HG03558 (cell line): Measurements from ENCODE around the gene ACOT4.
"Not testable (repeated sequence)": the region's sequence is repeated elsewhere in the genome, so short reads cannot be mapped to it uniquely, and the experiment has no call there.

Experiments
- ATAC-seq: cut with Tn5 transposase; IDR thresholded peaks from one replicate; pipeline ENCODE4 v1.9.1; 2021; ENCODE audit warnings: moderate number of reproducible peaks; ENCODE audit not compliant: unreplicated experiment; ENCODE audit errors: extremely low read depth

Gene ACOT4

GRCh38 chr14:73576391-73576790 lies 15.3 kb upstream of the ACOT4 start:
- ATAC-seq = no peak

DNA sequence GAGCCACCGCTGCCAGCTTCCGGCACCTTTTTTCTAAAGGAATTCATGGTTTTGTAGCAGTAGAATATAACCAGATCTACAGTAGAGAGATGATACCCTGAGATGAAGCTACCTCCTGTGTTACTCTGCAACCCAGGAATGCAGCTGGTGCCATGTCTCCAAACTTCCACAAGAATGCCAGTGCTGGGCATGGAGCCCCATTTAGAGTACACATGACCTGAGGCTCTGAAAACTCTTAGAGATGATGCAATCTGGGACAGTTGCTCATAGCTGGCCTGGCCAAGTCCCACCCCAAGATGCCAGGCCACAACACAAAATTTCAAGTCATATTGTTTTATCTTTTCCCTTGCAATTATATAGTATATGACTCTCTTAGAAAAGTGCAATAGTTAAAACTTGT lies 14.5 kb upstream of the ACOT4 start:
- not testable (repeated sequence) for ATAC-seq

DNA sequence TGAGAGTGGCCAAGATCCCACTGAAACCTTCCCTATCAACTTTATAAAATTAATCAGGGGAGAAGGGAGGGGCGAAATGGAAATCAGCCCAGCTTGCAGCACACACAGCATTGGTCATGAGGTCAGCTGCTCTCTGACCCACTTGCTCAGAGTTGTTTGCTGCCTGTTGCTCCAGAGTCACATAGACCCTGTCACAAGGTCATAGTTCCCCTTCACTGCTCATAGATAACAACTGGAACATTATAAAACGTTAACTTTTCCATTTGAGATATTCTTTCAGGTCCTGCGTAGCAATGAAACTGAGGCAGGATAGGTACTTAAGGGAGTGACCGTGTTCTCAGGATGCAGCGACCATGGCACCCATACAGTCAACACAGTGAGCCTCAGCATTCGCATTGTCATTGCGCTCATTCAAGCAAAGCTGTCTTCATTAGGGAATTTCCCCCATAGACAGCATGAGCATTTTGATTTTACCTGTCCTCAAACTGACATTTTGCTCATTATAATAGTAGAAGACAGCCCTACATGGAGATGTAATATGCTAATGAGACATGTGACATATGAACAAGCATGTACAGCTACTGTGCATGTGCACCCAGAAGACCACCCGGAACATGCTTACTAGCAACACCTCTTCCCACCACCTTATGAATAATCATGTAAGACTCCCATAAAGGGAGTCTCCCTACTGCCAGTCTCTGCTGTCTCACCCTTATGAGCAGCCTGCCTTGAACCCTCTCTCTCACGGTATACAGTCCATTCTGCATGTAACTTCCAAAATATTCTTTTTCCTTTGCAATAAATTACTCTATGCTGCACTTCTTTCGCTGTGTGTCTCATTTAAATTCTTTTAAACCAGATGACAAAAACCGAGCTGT lies 9.3 kb upstream of the ACOT4 start:
- not testable (repeated sequence) for ATAC-seq

DNA sequence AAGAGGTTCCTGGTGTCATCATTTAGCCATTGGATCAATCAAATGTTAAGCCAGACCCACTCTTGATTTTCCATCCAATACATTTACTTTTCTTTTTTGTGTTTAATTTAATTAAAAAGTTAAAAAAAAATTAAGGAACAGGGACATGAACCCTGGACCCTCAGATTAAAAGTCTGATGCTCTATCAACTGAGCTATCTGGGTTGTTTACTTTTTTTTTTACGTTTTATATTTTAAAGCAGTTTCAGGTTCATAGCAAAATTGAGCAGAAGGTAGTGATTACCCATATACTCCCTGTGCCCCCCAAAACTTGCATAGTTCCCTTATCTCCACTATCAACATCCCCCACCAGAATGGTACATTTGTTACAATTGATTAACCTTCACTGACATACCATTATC lies 3.0 kb upstream of the ACOT4 start:
- no peak for ATAC-seq

DNA sequence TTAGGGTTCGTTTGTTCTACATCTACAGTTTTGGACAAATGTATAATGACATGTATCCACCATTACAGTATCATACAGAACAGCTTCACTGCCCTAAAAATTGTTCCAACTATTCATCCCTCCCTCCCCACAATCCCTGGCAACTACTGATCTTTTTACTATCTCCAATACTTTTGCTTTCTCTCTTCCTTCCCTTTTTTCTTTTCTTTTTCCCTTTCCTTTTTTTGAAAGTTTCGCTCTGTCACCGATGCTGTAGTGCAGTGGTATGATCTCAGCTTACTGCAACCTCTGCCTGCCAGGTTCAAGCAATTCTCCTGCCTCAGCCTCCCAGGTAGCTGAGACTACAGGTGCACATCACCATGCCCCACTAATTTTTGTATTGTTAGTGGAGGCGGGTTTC lies 2.6 kb upstream of the ACOT4 start:
- ATAC-seq = no peak

GRCh38 chr14:73590673-73591004 lies 1.0 kb upstream of the ACOT4 start:
- ATAC-seq = not testable (repeated sequence)

DNA sequence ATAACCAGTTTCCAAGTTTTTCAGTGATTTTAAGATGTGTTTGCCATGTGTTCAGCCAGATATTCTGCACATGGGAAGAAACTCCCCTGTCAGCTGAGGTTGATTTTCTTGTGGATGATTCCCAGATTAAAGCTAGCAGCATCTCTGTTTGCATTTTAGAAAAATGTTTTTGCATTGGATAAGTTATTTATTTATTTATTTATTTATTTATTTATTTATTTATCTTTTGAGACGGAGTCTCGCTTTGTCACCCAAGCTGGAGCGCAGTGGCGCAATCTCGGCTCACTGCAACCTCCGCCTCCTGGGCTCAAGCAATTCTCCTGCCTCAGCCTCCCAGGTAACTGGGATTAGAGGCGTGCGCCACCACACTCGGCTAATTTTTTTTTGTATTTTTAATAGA lies 2.8 kb downstream of the ACOT4 start:
- ATAC-seq = no peak

- no peak for ATAC-seq
Observed at GRCh38 chr14:73599499-73599898, 7.8 kb downstream of the ACOT4 start.

DNA sequence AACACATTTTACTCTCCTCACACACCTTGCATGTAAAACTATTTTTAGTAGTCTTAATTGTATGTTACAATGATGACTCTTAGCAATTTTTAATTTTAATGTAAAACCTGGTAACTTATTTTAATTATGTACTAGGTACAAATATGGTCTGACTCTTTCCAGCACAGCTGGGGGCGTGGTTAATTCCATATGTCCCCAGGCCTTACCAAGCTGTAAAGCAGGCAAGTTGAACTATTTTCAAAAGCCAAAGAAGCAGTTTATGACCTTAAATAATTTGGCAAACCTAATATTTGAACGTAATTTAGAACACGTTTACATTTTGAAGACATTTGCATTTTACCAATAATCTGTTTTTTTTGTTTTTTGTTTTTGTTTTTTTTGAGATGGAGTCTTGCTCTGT lies 11.3 kb downstream of the ACOT4 start:
- ATAC-seq = no peak

GRCh38 chr14:73606271-73606670 lies 14.6 kb downstream of the ACOT4 start:
- no peak for ATAC-seq

- ATAC-seq = no peak
Observed at GRCh38 chr14:73607241-73607640, 15.6 kb downstream of the ACOT4 start.

- ATAC-seq = no peak
Observed at GRCh38 chr14:73610687-73611086, 19.0 kb downstream of the ACOT4 start.

DNA sequence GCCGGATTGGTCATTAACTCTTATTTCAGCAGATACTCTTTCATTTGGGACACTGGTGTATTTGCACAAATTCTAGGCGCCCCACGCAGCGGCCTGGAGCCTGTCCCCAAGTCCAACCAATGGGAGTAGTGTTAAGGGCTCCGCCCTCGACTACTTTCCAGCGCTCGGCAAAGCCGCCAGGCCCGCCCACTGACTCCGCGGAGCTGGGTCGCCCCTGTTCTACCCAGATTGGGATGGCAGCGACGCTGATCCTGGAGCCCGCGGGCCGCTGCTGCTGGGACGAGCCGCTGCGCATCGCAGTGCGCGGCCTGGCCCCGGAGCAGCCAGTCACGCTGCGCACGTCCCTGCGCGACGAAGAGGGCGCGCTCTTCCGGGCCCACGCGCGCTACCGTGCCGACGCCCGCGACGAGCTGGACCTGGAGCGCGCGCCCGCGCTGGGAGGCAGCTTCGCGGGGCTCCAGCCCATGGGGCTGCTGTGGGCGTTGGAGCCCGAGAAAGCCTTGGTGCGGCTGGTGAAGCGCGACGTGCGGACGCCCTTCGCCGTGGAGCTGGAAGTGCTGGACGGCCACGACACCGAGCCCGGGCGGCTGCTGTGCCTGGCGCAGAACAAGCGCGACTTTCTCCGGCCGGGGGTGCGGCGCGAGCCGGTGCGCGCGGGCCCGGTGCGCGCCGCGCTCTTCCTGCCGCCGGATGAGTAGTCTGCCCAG lies 20.8 kb downstream of the ACOT4 start, which contains the start of gene ACOT6:
Gene ACOT6 (plus strand): TSS at position 179 of the 707 bp plus-strand sequence. CDS start 55 bp downstream, at position 234.
- ATAC-seq = no peak

DNA sequence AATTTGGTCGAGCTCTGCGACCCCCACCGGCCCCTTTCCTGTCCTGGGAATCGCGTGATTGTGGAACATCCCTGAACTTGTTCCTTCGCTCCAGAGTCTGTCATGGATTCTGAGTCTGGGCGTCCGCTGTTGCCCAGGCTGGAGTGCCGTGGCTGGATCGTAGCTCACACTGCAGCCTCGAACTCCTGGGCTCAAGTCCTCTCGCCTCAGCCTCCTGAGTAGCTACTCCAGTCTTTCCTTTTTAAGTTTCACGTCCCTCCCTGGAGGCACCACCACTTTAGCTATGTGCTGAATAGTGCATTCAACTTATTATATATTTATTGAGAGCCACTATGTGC lies 21.3 kb downstream of the ACOT4 start:
- ATAC-seq = no peak

DNA sequence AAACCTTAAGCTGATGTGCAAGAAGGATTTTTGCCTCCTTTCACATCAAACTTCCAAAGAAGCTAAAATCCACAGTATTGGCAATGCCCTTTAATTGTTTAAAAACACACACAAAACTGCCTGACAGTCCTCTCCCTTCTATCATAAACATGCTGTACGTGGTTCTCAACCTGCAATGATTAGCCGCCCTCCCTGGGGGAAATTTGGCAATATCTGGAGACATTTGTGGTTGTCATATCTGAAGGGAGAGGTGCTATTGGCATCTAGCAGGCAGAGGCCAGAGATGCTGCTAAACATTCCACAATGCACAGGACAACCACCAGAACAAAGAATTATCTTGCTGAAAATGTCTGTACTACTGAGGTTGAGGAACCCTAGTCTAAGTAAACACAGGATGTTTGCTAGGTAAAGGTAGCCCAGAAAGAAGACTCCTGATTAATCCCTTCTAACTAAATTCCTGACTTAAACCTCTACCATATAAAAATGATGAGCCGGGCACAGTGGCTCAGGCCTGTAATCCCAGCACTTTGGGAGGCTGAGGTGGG lies 21.8 kb downstream of the ACOT4 start:
- no peak for ATAC-seq

DNA sequence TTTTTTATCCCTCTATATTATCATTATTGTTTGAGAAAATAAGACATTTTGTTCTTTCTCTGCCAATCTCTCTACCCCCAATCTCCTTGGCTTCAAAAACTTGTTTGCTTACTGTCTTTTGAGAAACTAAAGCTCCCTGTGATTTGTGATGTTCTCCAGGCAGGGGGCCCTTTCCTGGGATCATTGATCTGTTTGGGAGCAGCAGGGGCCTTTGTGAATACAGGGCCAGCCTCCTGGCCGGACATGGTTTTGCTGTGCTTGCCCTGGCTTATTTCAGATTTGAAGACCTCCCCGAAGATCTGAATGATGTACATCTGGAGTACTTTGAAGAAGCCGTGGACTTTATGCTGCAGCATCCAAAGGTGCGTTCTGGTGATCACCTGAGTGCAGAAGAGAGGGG lies 25.2 kb downstream of the ACOT4 start:
- no peak for ATAC-seq

DNA sequence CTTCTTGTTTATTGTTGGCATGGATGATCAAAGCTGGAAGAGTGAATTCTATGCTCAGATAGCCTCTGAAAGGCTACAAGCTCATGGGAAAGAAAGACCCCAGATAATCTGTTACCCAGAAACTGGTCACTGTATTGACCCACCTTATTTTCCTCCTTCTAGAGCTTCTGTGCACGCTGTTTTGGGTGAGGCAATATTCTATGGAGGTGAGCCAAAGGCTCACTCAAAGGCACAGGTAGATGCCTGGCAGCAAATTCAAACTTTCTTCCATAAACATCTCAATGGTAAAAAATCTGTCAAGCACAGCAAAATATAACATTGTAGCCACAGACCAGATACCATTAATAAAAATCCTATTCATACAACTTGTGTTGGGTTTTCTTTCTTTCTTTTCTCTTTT lies 27.9 kb downstream of the ACOT4 start:
- no peak for ATAC-seq

GRCh38 chr14:73620268-73620667 lies 28.6 kb downstream of the ACOT4 start:
- no peak for ATAC-seq

DNA sequence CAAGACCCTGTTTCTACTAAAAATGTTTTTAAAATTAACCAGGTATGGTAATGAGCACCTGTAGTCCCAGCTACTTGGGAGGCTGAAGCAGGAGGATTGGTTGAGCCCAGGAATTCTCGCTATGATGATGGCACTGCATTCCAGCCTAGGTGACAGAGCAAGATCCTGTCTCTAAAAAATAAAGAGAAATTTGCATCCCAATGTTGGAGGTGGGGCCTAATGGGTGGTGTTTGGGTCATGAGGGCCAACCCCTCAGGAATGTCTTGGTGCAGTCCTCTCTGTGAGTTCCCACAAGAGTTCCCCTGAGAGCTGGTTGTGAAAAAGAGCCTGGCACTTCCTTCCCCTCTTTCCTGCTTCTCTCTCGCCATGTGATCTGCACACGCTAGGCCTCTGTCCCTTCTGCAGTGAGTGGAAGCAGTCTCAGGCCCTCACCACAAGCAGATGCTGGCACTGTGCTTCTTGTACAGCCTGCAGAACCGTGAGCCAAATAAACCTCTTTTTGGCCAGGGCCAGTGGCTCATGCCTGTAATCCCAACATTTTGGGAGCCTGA lies 31.9 kb downstream of the ACOT4 start:
- ATAC-seq = no peak

GRCh38 chr14:73625706-73626105 lies 34.0 kb downstream of the ACOT4 start:
- no peak for ATAC-seq

GRCh38 chr14:73627151-73627558 lies 35.5 kb downstream of the ACOT4 start:
- ATAC-seq = no peak
